ENCODE data around the gene AGBL1.

The AGBL1 gene

GRCh38 chr15:86892774-86893449 is 813.2 kb downstream of the AGBL1 start:
- Histone ChIP-seq H2AFZ (ENCODE audit: low read depth) (no peak overlapping the region), H4K20me1 (ENCODE audit: insufficient read depth) (no peaks in the 10 kb centered on the region), H3K27me3 (ENCODE audit: insufficient read depth, low read depth) (no peaks in the 10 kb centered on the region), H3K9ac (no peak overlapping the region), H3K4me3 (IDR thresholded peaks at IDR 0.05; ENCODE audit: insufficient read depth, low read depth, low read length) (no peak overlapping the region), H3K4me1 (ENCODE audit: low read depth, poor library complexity, severe bottlenecking) (no peaks in the 10 kb centered on the region), H3K4me2 (no peak overlapping the region), H3K36me3 (ENCODE audit: insufficient read depth) (no peaks in the 10 kb centered on the region), H3K79me2 (ENCODE audit: insufficient read depth, low read depth) (no peaks in the 10 kb centered on the region), H3K27ac (no peak overlapping the region)
- no peak for TF ChIP-seq CTCF (conservative IDR thresholded peaks at IDR 0.05; ENCODE audit: low read depth, low read length)

- Histone ChIP-seq H2AFZ (ENCODE audit: low read depth) (no peak overlapping the region), H3K4me1 (ENCODE audit: low read depth, poor library complexity, severe bottlenecking) (no peaks in the 10 kb centered on the region), H3K79me2 (ENCODE audit: insufficient read depth, low read depth) (no peaks in the 10 kb centered on the region), H3K27ac (no peak overlapping the region), H3K4me2 (no peak overlapping the region), H3K36me3 (ENCODE audit: insufficient read depth) (no peaks in the 10 kb centered on the region), H3K9ac (no peak overlapping the region), H3K4me3 (IDR thresholded peaks at IDR 0.05; ENCODE audit: insufficient read depth, low read depth, low read length) (no peak overlapping the region), H3K27me3 (ENCODE audit: insufficient read depth, low read depth) (no peaks in the 10 kb centered on the region), H4K20me1 (ENCODE audit: insufficient read depth) (no peaks in the 10 kb centered on the region)
- no peak for TF ChIP-seq CTCF (conservative IDR thresholded peaks at IDR 0.05; ENCODE audit: low read depth, low read length)
Observed at GRCh38 chr15:86894269-86894668, 814.6 kb downstream of the AGBL1 start.

- Histone ChIP-seq H3K27me3 (ENCODE audit: insufficient read depth, low read depth) (no peaks in the 10 kb centered on the region), H3K4me2 (no peak overlapping the region), H3K4me1 (ENCODE audit: low read depth, poor library complexity, severe bottlenecking) (no peaks in the 10 kb centered on the region), H3K36me3 (ENCODE audit: insufficient read depth) (no peaks in the 10 kb centered on the region), H2AFZ (ENCODE audit: low read depth) (no peak overlapping the region), H3K79me2 (ENCODE audit: insufficient read depth, low read depth) (no peaks in the 10 kb centered on the region), H3K27ac (no peak overlapping the region), H3K4me3 (IDR thresholded peaks at IDR 0.05; ENCODE audit: insufficient read depth, low read depth, low read length) (no peak overlapping the region), H3K9ac (no peak overlapping the region), H4K20me1 (ENCODE audit: insufficient read depth) (no peaks in the 10 kb centered on the region)
- no peak for TF ChIP-seq CTCF (conservative IDR thresholded peaks at IDR 0.05; ENCODE audit: low read depth, low read length)
Observed at GRCh38 chr15:86903642-86904421, 824.2 kb downstream of the AGBL1 start.

GRCh38 chr15:86905625-86906256 is 826.1 kb downstream of the AGBL1 start:
- Histone ChIP-seq H3K4me2 (no peak overlapping the region), H4K20me1 (ENCODE audit: insufficient read depth) (no peaks in the 10 kb centered on the region), H3K36me3 (ENCODE audit: insufficient read depth) (no peaks in the 10 kb centered on the region), H3K27me3 (ENCODE audit: insufficient read depth, low read depth) (no peaks in the 10 kb centered on the region), H2AFZ (ENCODE audit: low read depth) (no peak overlapping the region), H3K4me3 (IDR thresholded peaks at IDR 0.05; ENCODE audit: insufficient read depth, low read depth, low read length) (no peak overlapping the region), H3K9ac (no peak overlapping the region), H3K27ac (no peak overlapping the region), H3K79me2 (ENCODE audit: insufficient read depth, low read depth) (no peaks in the 10 kb centered on the region), H3K4me1 (ENCODE audit: low read depth, poor library complexity, severe bottlenecking) (no peaks in the 10 kb centered on the region)
- no peak for TF ChIP-seq CTCF (conservative IDR thresholded peaks at IDR 0.05; ENCODE audit: low read depth, low read length)
